Measurements from ENCODE around the gene FASTK.
A peak's percentile ranks its signal among the peaks of the same experiment; 100 is the strongest.

- TF ChIP-seq CTCF (IDR thresholded peaks at IDR 0.05) (peak; percentile 37 to 48 (median 46)), POLR2A (IDR thresholded peaks at IDR 0.05) (no peak)
These were observed 52.3 kb downstream of the FASTK start, which contains the start of gene ABCB8 for GRCh38 chr7:151028131-151028947.

All from testis (tissue), 2 donors.